Gastroesophageal sphincter (tissue), 3 donors: ENCODE results near the gene LRRC45.

Experiments
- CTCF ChIP-seq, 4 experiments: fragments of 200-600 bp in 2 of 4; fragments of 450-650 bp in 2 of 4; sonication (generic) in 1 of 4; IDR thresholded peaks; one replicate each; pipeline ENCODE4 v1.5.1; 2017 to 2019; ENCODE audit warnings: antibody characterized with exemption in 4 of 4, mild to moderate bottlenecking in 2 of 4, moderate library complexity in 2 of 4
- EP300 ChIP-seq: sonication (generic); formaldehyde crosslinking; IDR thresholded peaks from one replicate; pipeline ENCODE4 v1.6.1; 2017; ENCODE audit warnings: antibody characterized with exemption, mild to moderate bottlenecking
- POLR2A ChIP-seq, 2 donors: fragments of 450-650 bp; IDR thresholded peaks; one replicate each; pipeline ENCODE4 v1.6.1; 2017; ENCODE audit warnings: antibody characterized with exemption in 2 of 2, mild to moderate bottlenecking in 2 of 2, moderate library complexity in 1 of 2
- POLR2AphosphoS5 ChIP-seq: sonication (generic); formaldehyde crosslinking; IDR thresholded peaks from one replicate; pipeline ENCODE4 v1.6.1; 2017; ENCODE audit warnings: antibody characterized with exemption

- no peak for TF ChIP-seq CTCF (IDR thresholded peaks at IDR 0.05)
- no peak for TF ChIP-seq POLR2A (IDR thresholded peaks at IDR 0.05)
- TF ChIP-seq EP300: no peak
- TF ChIP-seq POLR2AphosphoS5: no peak
These were observed 35.2 kb downstream of the LRRC45 start for GRCh38 chr17:82058230-82058854.
